Lung (tissue), 12 donors: Measurements from ENCODE around the gene CDC25B. TPM values are rescaled to one million over a fixed set of nuclear protein-coding genes. Genes with fewer than 3 reads are reported as not detected.

Experiments used
- ATAC-seq: fragments of 200-7000 bp; cut with Tn5 transposase; one replicate; pipeline ENCODE4 v1.9.1; 2020; ENCODE audit warnings: moderate number of reproducible peaks; ENCODE audit not compliant: insufficient read depth, low FRiP score
- DNase-seq, 3 donors: peaks; one replicate each; pipeline ENCODE4 v3.0.0-alpha.2; 2013 to 2017
- H3K27ac ChIP-seq, 2 donors: one replicate each; pipeline ENCODE4 v1.5.1; 2013; ENCODE audit warnings: mild to moderate bottlenecking in 2 of 2, moderate library complexity in 2 of 2, control low read depth in 1 of 2, inconsistent platforms in 1 of 2, low read depth in 1 of 2, low read length in 1 of 2
- H3K27me3 ChIP-seq, 3 donors: one replicate each; pipeline ENCODE4 v1.5.1; 2013; ENCODE audit warnings: low read length in 2 of 3; ENCODE audit not compliant: control insufficient read depth in 3 of 3, insufficient read depth in 3 of 3
- H3K36me3 ChIP-seq, 4 donors: one replicate each; pipeline ENCODE4 v1.5.1; 2013; ENCODE audit warnings: low read length in 4 of 4, mild to moderate bottlenecking in 1 of 4, moderate library complexity in 1 of 4; ENCODE audit not compliant: control insufficient read depth in 4 of 4, insufficient read depth in 4 of 4
- H3K4me1 ChIP-seq, 5 donors: one replicate each; pipeline ENCODE4 v1.5.1; 2013; ENCODE audit warnings: low read length in 5 of 5, mild to moderate bottlenecking in 2 of 5, moderate library complexity in 1 of 5; ENCODE audit not compliant: control insufficient read depth in 5 of 5, insufficient read depth in 5 of 5
- H3K4me3 ChIP-seq: one replicate; pipeline ENCODE4 v1.5.1; 2013; ENCODE audit warnings: mild to moderate bottlenecking, control low read depth, moderate library complexity
- H3K9ac ChIP-seq, 2 donors: one replicate each; pipeline ENCODE4 v1.5.1; 2013; ENCODE audit warnings: low read length in 2 of 2, control low read depth in 1 of 2; ENCODE audit not compliant: insufficient read depth in 1 of 2
- H3K9me3 ChIP-seq, 4 donors: one replicate each; pipeline ENCODE4 v1.5.1; 2013; ENCODE audit warnings: low read length in 3 of 4, mild to moderate bottlenecking in 1 of 4, moderate library complexity in 1 of 4; ENCODE audit not compliant: control insufficient read depth in 4 of 4, insufficient read depth in 3 of 4
- WGBS, 2 donors: extraction: QIAGEN DNeasy Blood & Tissue Kit; methylation state at CpG; one replicate each; pipeline ENCODE4 v1.1.7; 2013; 5-methylcytosine and 5-hydroxymethylcytosine counted together
- polyA plus RNA-seq, 2 donors: library from polyadenylated mRNA; stranded (reverse); fragments of 200-250 nt; gene quantifications; one replicate each; pipeline ENCODE4 v1.2.1, GENCODE V29; 2013
- total RNA-seq, 2 donors: library from RNA; depleted of rRNA in 1 of 2; stranded (reverse); fragments of >200 nt in 1 of 2; gene quantifications; one replicate each; pipeline ENCODE4 v1.2.1, GENCODE V29; 2014 to 2021
- TF ChIP-seq, protein P1 (sequence below): IDR thresholded peaks from 2 replicates; pipeline ENCODE4 v1.5.1; 2012; ENCODE audit warnings: mild to moderate bottlenecking; ENCODE audit errors: control extremely low read depth, extremely low read depth
- donor health status: control.
- donor health status: control.
- donor health status: Bipolar disorder and iron deficiency.
- donor health status: healthy.
- donor health status: DM: yes; HTN: yes; CAD: no.

Gene CDC25B
- total and polyA plus RNA-seq, 4 donors, result 47.9 to 88.5 (median 67.1) TPM

DNA sequence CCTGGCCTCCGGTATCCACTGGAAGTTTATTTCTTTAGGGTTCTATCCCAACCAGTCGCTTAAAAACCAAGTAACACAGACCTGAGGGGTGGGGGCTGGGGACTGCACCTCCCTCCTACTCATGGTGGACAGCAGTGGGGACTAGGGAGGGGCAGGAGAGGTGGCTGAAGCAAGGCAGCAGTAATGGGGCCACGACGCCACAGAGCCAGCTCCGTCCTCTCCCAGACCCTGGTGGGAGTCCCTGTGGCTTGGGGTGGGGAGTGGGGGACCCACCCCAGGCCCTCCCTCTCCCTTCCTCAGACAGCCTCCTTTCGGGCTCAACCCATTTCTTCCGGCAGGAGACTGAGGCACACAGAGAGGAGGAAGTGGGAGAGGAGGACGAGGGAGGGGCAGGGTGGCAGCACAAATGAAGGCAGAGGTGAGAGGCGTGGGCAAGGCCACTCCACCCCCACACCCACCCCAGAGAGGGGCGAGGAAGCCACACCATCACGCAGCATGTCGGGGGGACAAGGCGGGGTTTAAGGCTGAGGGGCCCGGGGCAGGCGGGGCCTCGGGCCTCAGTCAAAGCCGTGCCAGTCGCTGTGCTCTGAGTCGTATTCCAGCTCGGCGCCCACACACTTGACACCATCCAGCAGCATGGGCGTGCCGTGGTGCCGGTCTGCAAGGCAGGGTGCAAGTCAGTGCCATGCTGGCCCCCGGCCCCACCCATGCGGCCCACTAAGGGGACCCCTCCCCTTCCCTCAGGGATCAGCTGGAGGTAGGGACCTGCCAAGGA lies 42.4 kb upstream of the CDC25B start:
- Histone ChIP-seq H3K27ac (no peak overlapping the region), H3K4me1 (peaks cover 0 to 6% (median 0%) of the 10 kb centered on the region in 5 donors), H3K4me3 (no peak overlapping the region), H3K9me3 (no peaks in the 10 kb centered on the region), H3K27me3 (peaks cover 0 to 16% (median 3%) of the 10 kb centered on the region in 3 donors), H3K9ac (no peak overlapping the region), H3K36me3 (peaks cover 0 to 22% (median 12%) of the 10 kb centered on the region in 4 donors)
- no peak for DNase-seq
- ATAC-seq, result no peak
- 77 to 80% methylated on average over 24 to 26 of the region's 26 CpGs for WGBS, 2 donors
- TF ChIP-seq, protein P1, sequence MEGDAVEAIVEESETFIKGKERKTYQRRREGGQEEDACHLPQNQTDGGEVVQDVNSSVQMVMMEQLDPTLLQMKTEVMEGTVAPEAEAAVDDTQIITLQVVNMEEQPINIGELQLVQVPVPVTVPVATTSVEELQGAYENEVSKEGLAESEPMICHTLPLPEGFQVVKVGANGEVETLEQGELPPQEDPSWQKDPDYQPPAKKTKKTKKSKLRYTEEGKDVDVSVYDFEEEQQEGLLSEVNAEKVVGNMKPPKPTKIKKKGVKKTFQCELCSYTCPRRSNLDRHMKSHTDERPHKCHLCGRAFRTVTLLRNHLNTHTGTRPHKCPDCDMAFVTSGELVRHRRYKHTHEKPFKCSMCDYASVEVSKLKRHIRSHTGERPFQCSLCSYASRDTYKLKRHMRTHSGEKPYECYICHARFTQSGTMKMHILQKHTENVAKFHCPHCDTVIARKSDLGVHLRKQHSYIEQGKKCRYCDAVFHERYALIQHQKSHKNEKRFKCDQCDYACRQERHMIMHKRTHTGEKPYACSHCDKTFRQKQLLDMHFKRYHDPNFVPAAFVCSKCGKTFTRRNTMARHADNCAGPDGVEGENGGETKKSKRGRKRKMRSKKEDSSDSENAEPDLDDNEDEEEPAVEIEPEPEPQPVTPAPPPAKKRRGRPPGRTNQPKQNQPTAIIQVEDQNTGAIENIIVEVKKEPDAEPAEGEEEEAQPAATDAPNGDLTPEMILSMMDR, result no peak

DNA sequence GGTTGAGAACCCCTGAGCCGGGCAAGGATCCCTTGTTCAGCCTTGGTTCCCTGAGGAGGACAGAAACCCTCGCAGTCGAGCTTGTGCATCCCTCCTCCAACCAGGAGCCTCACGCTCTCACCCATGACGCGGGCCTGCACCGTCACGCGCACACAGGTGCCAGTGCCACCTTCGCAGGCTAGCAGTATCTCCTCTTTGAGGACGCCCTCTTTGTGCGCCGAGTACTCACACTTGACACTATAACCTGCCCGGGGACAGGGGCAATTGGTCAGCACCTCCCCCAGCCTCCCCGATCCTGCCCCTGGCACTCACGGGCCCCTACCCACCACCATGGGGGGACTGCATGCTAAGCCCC lies 41.9 kb upstream of the CDC25B start:
- peaks cover 0 to 13% (median 3%) of the 10 kb centered on the region in 3 donors for H3K27me3 ChIP-seq
- peaks cover 0 to 22% (median 12%) of the 10 kb centered on the region in 4 donors for H3K36me3 ChIP-seq
- TF ChIP-seq, protein P1, result no peak
- H3K4me1 ChIP-seq, result peaks cover 0 to 6% (median 0%) of the 10 kb centered on the region in 5 donors
- H3K9me3 ChIP-seq, result no peaks in the 10 kb centered on the region
- WGBS, 2 donors, result 87 to 95% methylated on average over 16 of the region's 16 CpGs
- ATAC-seq, result no peak
- DNase-seq, result no peak
- no peak overlapping the region for H3K4me3 ChIP-seq
- H3K27ac ChIP-seq, result no peak overlapping the region
- no peak overlapping the region for H3K9ac ChIP-seq

DNA sequence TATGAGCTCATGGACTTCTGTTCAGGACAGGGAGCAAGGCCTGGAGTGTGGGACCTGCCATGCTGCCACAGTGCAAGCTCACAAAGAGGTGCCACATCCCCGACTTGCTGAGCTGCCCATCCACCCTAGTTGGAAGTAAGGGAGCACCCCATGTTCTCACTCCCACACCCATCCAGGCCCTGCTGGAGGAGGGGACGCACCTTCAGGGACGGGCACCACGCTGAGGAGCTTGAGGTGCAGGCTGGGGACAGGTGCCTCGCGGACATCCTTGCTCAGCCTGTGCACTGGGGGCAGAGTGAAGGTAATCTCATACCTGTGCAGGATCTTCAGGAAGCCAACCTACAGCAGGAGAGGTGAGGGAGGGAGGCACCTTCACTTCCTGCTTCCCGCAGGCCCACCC lies 40.8 kb upstream of the CDC25B start:
- H3K36me3 ChIP-seq, result peaks cover 0 to 22% (median 12%) of the 10 kb centered on the region in 4 donors
- no peak overlapping the region for H3K27ac ChIP-seq
- H3K9me3 ChIP-seq, result no peaks in the 10 kb centered on the region
- peaks cover 0 to 11% (median 3%) of the 10 kb centered on the region in 3 donors for H3K27me3 ChIP-seq
- DNase-seq, result no peak
- no peak overlapping the region for H3K4me3 ChIP-seq
- TF ChIP-seq, protein P1, result no peak
- no peak for ATAC-seq
- no peak overlapping the region for H3K9ac ChIP-seq
- 87 to 91% methylated on average over 7 of the region's 7 CpGs for WGBS, 2 donors
- H3K4me1 ChIP-seq, result peaks cover 0 to 3% (median 0%) of the 10 kb centered on the region in 5 donors
